Endodermal cell (in vitro differentiated cells): Measurements from ENCODE around the gene SLC45A3. TPM values are rescaled to one million over a fixed set of nuclear protein-coding genes. Genes with fewer than 3 reads are reported as not detected.
A peak's percentile ranks its signal among the peaks of the same experiment; 100 is the strongest.

Experiments
- DNase-seq: peaks from one replicate; pipeline ENCODE4 v3.0.0-alpha.2; 2017
- H3K27ac ChIP-seq: 2 replicates; pipeline ENCODE4 v1.5.1; 2013; ENCODE audit warnings: mild to moderate bottlenecking, low read depth, low read length, moderate library complexity
- H3K27me3 ChIP-seq: 2 replicates; pipeline ENCODE4 v1.6.1; 2013; ENCODE audit warnings: mild to moderate bottlenecking, low read length, moderate library complexity; ENCODE audit not compliant: insufficient read depth, control insufficient read depth, poor library complexity, severe bottlenecking
- H3K36me3 ChIP-seq: 2 replicates; pipeline ENCODE4 v1.7.0; 2013; ENCODE audit warnings: mild to moderate bottlenecking, low read length, moderate library complexity; ENCODE audit not compliant: control insufficient read depth, insufficient read depth
- H3K4me1 ChIP-seq: one replicate; pipeline ENCODE4 v1.7.0; 2013; ENCODE audit warnings: low read length; ENCODE audit not compliant: control insufficient read depth, insufficient read depth
- H3K4me3 ChIP-seq: 2 replicates; pipeline ENCODE4 v1.5.1; 2013; ENCODE audit warnings: mild to moderate bottlenecking, low read length, moderate library complexity
- H3K9ac ChIP-seq: 2 replicates; pipeline ENCODE4 v1.6.1; 2013; ENCODE audit warnings: mild to moderate bottlenecking, low read length, moderate library complexity; ENCODE audit not compliant: poor library complexity, severe bottlenecking; ENCODE audit errors: extremely low read depth
- H3K9me3 ChIP-seq: 2 replicates; pipeline ENCODE4 v1.6.1; 2013; ENCODE audit warnings: mild to moderate bottlenecking, low read length, moderate library complexity; ENCODE audit not compliant: control insufficient read depth
- H3K27ac Mint-ChIP-seq: 2 replicates; pipeline ENCODE4 v1.8.0; 2020; ENCODE audit warnings: mixed read lengths
- H3K27me3 Mint-ChIP-seq: 2 replicates; pipeline ENCODE4 v1.8.0; 2021; ENCODE audit warnings: mild to moderate bottlenecking, mixed read lengths; ENCODE audit not compliant: insufficient read depth
- H3K36me3 Mint-ChIP-seq: 2 replicates; pipeline ENCODE4 v1.8.0; 2020; ENCODE audit warnings: low read depth, mixed read lengths
- H3K4me1 Mint-ChIP-seq: 2 replicates; pipeline ENCODE4 v1.8.0; 2020; ENCODE audit warnings: mixed read lengths
- H3K4me3 Mint-ChIP-seq: 2 replicates; pipeline ENCODE4 v1.8.0; 2020; ENCODE audit warnings: mild to moderate bottlenecking, moderate library complexity, mixed read lengths
- H3K9me3 Mint-ChIP-seq: 2 replicates; pipeline ENCODE4 v1.8.0; 2020; ENCODE audit warnings: mild to moderate bottlenecking, mixed read lengths
- CTCF ChIP-seq: fragments of 200-600 bp; sonication (generic); conservative IDR thresholded peaks from 2 replicates; pipeline ENCODE4 v1.5.0; 2021; ENCODE audit warnings: antibody characterized with exemption, mild to moderate bottlenecking
- WGBS, 2 experiments: methylation state at CpG; one replicate each; pipeline versions ENCODE4 v1.1.5 to v1.1.7; 2013; ENCODE audit warnings: missing lambda C conversion rate in 2 of 2, mixed read lengths in 1 of 2; ENCODE audit not compliant: insufficient coverage in 1 of 2, insufficient read length in 1 of 2; 5-methylcytosine and 5-hydroxymethylcytosine counted together
- total RNA-seq, 2 donors: library from RNA; stranded (reverse); fragmentation: NEBNext Ultra II Directional in 1 of 2; extraction: Animal tissue kit (Norgen Biotek cat#: 25700) in 1 of 2; gene quantifications; 2 replicates in 1 of 2; 3 replicates in 1 of 2; pipeline ENCODE4 v1.2.1, GENCODE V29; 2021

SLC45A3 gene
- total RNA-seq, 2 donors from 2014 or later = 7.9 to 10.2 TPM

- H3K36me3 Mint-ChIP-seq = peaks cover 8% of the 10 kb centered on the region
- H3K27ac ChIP-seq = no peak overlapping the region
- no peak overlapping the region for H3K4me3 Mint-ChIP-seq
- no peaks in the 10 kb centered on the region for H3K9me3 ChIP-seq
- no peak overlapping the region for H3K9ac ChIP-seq
- no peaks in the 10 kb centered on the region for H3K27me3 ChIP-seq
- H3K4me1 Mint-ChIP-seq = peaks cover 46% of the 10 kb centered on the region
- TF ChIP-seq CTCF = no peak
- peak; percentile 39 for DNase-seq
- H3K4me3 ChIP-seq = no peak overlapping the region
- no peaks in the 10 kb centered on the region for H3K36me3 ChIP-seq
- peaks cover 16% of the 10 kb centered on the region for H3K4me1 ChIP-seq
- H3K9me3 Mint-ChIP-seq = no peaks in the 10 kb centered on the region
- peaks cover 6% of the 10 kb centered on the region for H3K27me3 Mint-ChIP-seq
- WGBS, 2 experiments = 76 to 81% methylated on average over 7 to 9 of the region's 9 CpGs
- peak overlapping the region; percentile 58 for H3K27ac Mint-ChIP-seq
Observed at GRCh38 chr1:205665201-205666045, 14.9 kb downstream of the SLC45A3 start.

- H3K9me3 ChIP-seq = no peaks in the 10 kb centered on the region
- no peaks in the 10 kb centered on the region for H3K27me3 ChIP-seq
- Mint-ChIP-seq H3K27me3 (peaks cover 6% of the 10 kb centered on the region), H3K36me3 (peaks cover 8% of the 10 kb centered on the region), H3K4me1 (peaks cover 38% of the 10 kb centered on the region), H3K27ac (no peak overlapping the region), H3K9me3 (no peaks in the 10 kb centered on the region), H3K4me3 (no peak overlapping the region)
- 93 to 97% methylated on average over 12 to 19 of the region's 19 CpGs for WGBS, 2 experiments
- H3K36me3 ChIP-seq = no peaks in the 10 kb centered on the region
- H3K4me1 ChIP-seq = peaks cover 7% of the 10 kb centered on the region
- TF ChIP-seq CTCF = no peak
- no peak overlapping the region for H3K4me3 ChIP-seq
- no peak overlapping the region for H3K9ac ChIP-seq
- no peak overlapping the region for H3K27ac ChIP-seq
- peak; percentile 51 for DNase-seq
Observed at GRCh38 chr1:205664399-205665017, 15.8 kb downstream of the SLC45A3 start.

GRCh38 chr1:205663286-205663936, 16.9 kb downstream of the SLC45A3 start:
- no peaks in the 10 kb centered on the region for H3K9me3 ChIP-seq
- peaks cover 8% of the 10 kb centered on the region for H3K36me3 Mint-ChIP-seq
- peaks cover 27% of the 10 kb centered on the region for H3K4me1 Mint-ChIP-seq
- peaks cover 7% of the 10 kb centered on the region for H3K4me1 ChIP-seq
- H3K9ac ChIP-seq = no peak overlapping the region
- no peak overlapping the region for H3K4me3 ChIP-seq
- H3K36me3 ChIP-seq = no peaks in the 10 kb centered on the region
- no peak for TF ChIP-seq CTCF
- H3K9me3 Mint-ChIP-seq = no peaks in the 10 kb centered on the region
- H3K27me3 Mint-ChIP-seq = peaks cover 4% of the 10 kb centered on the region
- no peak overlapping the region for H3K27ac ChIP-seq
- 95 to 96% methylated on average over 11 to 18 of the region's 18 CpGs for whole genome bisulfite sequencing, 2 experiments
- no peak overlapping the region for H3K27ac Mint-ChIP-seq
- DNase-seq = no peak
- H3K4me3 Mint-ChIP-seq = no peak overlapping the region
- no peaks in the 10 kb centered on the region for H3K27me3 ChIP-seq
